PFSK-1 (cell line): ENCODE measurements around the gene TCF12.
A peak's percentile ranks its signal among the peaks of the same experiment; 100 is the strongest.

Experiments used
- FOXP2 ChIP-seq: optimal IDR thresholded peaks from 2 replicates; pipeline ENCODE3; 2011; ENCODE audit warnings: borderline replicate concordance, control low read depth, inconsistent platforms; ENCODE audit not compliant: insufficient read depth; ENCODE audit errors: extremely low read length, extremely low read depth
- POLR2AphosphoS5 ChIP-seq: IDR thresholded peaks from 2 replicates; pipeline ENCODE4 v1.6.1; 2012; ENCODE audit warnings: low read depth, mild to moderate bottlenecking, control low read depth, low read length, moderate library complexity
- SIN3A ChIP-seq: IDR thresholded peaks from 2 replicates; pipeline ENCODE4 v1.6.1; 2012; ENCODE audit warnings: mild to moderate bottlenecking, low read length, moderate library complexity, borderline replicate concordance; ENCODE audit not compliant: insufficient read depth
- TAF1 ChIP-seq: IDR thresholded peaks from 2 replicates; pipeline ENCODE4 v1.6.1; 2012; ENCODE audit warnings: low read length, control low read depth, borderline replicate concordance; ENCODE audit not compliant: insufficient read depth
- TF ChIP-seq, protein P1 (sequence below), 2 experiments: IDR thresholded peaks; 2 replicates each; pipeline versions ENCODE4 v1.6.1 to v1.8.0; 2011 to 2012; ENCODE audit warnings: low read depth in 2 of 2, low read length in 2 of 2, control low read depth in 1 of 2, inconsistent platforms in 1 of 2, mild to moderate bottlenecking in 1 of 2, moderate library complexity in 1 of 2; ENCODE audit not compliant: insufficient read depth in 1 of 2

Gene TCF12

GRCh38 chr15:57152666-57153539 is 234.5 kb downstream of the TCF12 start:
- TF ChIP-seq, protein P1, sequence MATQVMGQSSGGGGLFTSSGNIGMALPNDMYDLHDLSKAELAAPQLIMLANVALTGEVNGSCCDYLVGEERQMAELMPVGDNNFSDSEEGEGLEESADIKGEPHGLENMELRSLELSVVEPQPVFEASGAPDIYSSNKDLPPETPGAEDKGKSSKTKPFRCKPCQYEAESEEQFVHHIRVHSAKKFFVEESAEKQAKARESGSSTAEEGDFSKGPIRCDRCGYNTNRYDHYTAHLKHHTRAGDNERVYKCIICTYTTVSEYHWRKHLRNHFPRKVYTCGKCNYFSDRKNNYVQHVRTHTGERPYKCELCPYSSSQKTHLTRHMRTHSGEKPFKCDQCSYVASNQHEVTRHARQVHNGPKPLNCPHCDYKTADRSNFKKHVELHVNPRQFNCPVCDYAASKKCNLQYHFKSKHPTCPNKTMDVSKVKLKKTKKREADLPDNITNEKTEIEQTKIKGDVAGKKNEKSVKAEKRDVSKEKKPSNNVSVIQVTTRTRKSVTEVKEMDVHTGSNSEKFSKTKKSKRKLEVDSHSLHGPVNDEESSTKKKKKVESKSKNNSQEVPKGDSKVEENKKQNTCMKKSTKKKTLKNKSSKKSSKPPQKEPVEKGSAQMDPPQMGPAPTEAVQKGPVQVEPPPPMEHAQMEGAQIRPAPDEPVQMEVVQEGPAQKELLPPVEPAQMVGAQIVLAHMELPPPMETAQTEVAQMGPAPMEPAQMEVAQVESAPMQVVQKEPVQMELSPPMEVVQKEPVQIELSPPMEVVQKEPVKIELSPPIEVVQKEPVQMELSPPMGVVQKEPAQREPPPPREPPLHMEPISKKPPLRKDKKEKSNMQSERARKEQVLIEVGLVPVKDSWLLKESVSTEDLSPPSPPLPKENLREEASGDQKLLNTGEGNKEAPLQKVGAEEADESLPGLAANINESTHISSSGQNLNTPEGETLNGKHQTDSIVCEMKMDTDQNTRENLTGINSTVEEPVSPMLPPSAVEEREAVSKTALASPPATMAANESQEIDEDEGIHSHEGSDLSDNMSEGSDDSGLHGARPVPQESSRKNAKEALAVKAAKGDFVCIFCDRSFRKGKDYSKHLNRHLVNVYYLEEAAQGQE (IDR thresholded peaks at IDR 0.05; ENCODE audit: insufficient read depth in 1 of 2, low read depth in 2 of 2, low read length in 2 of 2): no peak
- no peak for TF ChIP-seq TAF1
- no peak for TF ChIP-seq POLR2AphosphoS5
- TF ChIP-seq FOXP2: no peak
- peak; percentile 77; the same call in 1 of the 2 replicates for TF ChIP-seq SIN3A

- no peak for TF ChIP-seq FOXP2
- TF ChIP-seq SIN3A: no peak
- no peak for TF ChIP-seq POLR2AphosphoS5
Observed at GRCh38 chr15:57156210-57156884, 237.9 kb downstream of the TCF12 start.

DNA sequence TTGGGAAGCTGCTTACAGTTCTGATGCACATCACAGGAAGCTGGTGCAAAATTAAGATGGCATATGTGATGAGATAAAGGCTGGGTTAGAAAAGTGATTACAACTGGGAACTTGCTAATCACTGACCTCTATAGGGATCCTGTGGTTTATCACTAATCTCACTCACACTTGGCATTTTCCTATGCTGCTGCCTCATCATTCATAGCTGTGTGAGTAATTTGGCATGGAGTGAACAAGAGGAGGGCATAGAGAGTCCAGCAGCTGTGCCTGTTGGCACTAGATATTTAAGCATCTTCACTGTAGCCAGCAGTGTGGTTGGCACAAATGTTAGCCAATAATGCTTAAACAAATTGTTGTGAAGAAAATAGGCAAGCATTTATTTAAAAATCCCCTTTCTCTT is 240.1 kb downstream of the TCF12 start:
- TF ChIP-seq TAF1: no peak
- no peak for TF ChIP-seq POLR2AphosphoS5
- no peak for TF ChIP-seq SIN3A

DNA sequence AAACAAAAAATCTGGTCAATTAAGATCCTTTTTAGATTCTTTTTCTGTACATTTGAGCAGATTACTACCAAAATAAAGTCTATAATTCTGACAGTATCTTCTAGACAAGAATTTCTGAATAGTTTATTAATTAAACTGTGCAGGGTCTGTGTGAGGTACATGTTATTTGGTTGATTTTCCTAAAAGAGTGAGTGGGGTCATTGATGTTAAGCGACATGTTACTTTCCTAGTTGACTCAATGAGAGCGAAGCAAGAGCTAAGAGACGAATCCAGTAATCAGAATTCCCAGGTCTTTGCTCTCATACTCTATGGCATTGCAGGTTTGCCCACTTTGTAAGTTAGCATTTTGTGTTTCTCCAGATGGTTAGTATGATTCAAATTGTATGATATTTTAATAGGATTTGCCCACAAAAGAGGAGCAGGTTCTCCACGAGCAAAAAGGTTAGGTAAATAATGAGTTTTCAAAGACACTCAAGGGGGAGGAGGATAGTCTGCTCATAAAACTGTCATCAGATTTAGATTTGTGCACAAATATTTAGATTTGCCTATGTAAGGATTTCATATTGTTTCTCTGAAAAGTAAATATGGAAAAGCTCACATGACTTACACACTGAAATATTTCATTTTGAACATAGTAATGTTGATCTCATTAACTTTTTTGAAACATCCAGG is 240.7 kb downstream of the TCF12 start:
- TF ChIP-seq SIN3A: no peak
- TF ChIP-seq FOXP2: no peak
- TF ChIP-seq, protein P1 (IDR thresholded peaks at IDR 0.05; ENCODE audit: insufficient read depth in 1 of 2, low read depth in 2 of 2, low read length in 2 of 2): no peak
- no peak for TF ChIP-seq TAF1
- no peak for TF ChIP-seq POLR2AphosphoS5

DNA sequence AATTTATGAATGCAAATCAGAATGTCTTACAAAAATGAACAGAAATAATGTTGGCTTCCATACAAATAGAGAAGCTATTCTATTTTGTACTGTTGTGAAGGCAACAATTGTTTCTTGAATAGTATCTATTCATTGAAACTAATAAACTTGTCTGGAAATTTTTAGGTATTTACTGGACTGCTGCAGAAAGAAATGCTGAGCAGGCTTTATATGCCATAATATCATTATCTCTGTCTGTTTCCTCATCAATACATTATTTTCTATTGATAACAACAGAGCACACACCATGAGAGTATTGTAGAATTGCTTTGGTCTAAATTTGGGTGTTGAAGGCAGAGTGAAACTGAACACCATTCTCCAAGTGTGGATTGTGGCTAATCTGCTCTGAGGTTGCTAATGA is 241.3 kb downstream of the TCF12 start:
- TF ChIP-seq, protein P1 (IDR thresholded peaks at IDR 0.05; ENCODE audit: insufficient read depth in 1 of 2, low read depth in 2 of 2, low read length in 2 of 2): no peak
- TF ChIP-seq TAF1 (no peak), FOXP2 (no peak), SIN3A (no peak), POLR2AphosphoS5 (no peak)
